CD4-positive, alpha-beta T cell treated with Interleukin-6 for 4 hours (primary cell): ENCODE measurements around the gene CBX4.

ENCODE experiments used
- DNase-seq: peaks from one replicate; pipeline ENCODE4 v3.0.0-alpha.2; 2020; ENCODE audit warnings: mixed read lengths

CBX4 gene

DNA sequence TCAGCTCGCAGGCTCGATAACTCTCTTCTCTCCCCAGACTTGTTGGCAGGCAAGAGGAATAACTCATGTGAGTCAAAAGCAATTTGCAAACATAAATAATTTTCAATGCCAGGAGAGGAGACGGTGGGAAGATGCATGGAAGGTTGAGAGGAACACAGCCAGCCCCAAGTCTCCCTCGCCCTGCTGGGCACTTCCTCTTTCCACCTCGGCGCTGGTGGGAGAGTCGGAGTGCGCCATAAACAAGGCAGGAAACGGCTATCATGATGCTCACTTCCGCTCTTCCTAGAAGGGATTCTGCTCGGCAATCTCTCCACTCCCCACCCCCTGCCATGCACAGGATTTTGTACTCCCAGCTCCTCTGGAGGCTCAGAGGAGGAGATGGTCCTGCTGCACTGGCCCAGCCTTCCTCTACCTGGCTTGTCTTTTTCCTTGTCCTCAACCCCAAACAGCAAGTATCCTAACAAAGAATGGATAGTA, 13.0 kb downstream of the CBX4 start:
- no peak for DNase-seq

GRCh38 chr17:79825580-79825921, 13.7 kb downstream of the CBX4 start:
- no peak for DNase-seq

- DNase-seq = no peak
Observed at GRCh38 chr17:79824893-79825579, 14.2 kb downstream of the CBX4 start.

DNA sequence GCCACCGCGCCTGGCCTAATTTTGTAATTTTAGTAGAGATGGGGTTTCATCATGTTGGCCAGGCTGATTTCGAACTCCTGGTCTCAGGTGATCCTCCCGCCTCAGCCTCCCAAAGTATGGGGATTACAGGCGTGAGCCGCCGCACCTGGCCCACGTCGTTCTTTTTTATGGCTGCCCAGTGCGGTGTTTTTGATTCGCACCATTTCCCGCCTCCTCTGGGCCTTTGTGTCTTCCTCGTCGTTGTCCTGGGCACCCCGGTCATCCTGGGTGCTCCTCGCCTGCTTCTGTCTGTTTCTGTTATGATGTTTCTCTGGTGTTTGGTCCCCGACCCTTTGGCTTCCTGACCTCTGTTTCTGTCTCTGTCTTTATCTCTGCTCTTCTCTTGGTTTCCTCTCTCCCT, 15.0 kb downstream of the CBX4 start:
- no peak for DNase-seq

DNA sequence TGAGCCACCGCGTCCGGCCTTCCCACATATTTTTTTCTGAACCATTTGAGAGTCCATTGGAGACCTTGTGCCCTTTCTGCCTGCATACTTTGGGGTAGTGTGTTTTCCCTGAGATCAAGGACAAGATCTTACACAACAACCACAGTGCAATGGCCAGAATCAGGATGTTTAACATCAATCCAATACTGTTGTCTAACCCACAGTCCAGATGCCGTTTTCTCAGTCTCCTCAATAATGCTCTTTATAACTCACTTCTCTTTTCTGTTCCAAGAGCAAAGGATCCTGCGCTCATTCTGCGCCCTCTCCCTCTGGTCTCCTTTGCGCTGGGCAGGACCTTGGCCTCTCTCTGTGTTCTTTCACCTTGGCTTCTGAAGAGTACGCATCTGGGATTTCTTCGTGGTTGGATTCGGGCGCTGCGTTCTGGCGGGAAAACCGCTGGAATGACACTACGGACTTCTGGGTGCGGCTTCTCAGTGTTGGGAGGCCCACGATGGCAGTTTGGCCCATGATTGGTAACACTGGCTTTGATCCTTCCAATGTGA, 16.6 kb downstream of the CBX4 start:
- no peak for DNase-seq

GRCh38 chr17:79821331-79822095, 17.7 kb downstream of the CBX4 start:
- DNase-seq = no peak

DNA sequence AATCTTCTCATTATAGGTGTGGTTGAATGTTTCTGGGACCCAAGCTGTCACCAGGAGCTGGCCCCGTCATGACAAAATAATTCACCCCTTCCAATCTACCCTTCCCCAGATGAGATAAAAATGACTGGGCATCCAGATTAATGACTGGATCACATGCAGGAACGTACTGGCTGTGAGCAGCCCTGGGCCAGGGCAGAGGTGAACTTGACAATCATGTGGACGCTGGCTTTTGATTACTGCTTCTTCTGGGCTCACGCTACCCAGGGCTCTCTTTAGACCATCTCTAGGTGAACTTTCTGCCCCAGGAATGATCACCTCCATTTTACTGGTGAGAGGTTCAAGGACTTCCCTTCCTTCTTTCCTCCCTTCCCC, 18.3 kb downstream of the CBX4 start:
- DNase-seq = no peak

GRCh38 chr17:79819534-79820276, 19.5 kb downstream of the CBX4 start:
- no peak for DNase-seq

- no peak for DNase-seq
Observed at GRCh38 chr17:79819085-79819484, 20.2 kb downstream of the CBX4 start.

DNA sequence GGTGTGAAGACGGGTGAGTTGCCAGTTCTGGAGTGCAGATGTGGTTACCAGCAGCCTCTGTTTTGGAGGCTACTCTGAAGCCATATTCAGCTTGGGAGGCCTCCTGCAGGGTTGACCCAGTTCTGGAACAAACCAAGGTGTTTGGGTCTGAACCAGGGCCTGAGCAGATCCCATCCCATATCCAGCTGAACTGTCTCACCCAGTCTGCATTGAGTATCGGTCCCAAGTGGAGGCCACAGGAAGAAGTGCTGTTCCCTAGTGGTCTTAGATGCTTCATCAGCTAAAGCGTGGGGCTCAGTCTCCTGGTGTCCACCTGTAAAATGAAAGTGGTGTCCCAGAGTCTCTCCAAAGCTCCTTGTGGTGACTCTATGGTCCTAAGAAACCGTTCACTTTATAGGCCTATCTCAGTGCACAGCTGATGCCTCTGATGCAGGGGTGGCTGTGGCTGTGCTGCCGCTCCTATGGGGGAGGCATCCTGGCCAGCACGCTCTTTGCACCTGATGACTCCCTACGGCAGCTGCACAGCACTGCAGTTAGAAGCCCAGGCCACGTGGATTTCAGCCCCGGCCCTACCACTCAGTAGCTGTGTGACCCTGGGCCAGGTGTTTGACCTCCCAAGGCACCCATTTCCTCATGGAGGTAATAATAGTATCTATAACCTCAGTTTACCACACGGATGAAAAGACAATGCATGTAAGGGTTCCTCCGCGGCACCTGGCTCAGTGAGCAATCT, 21.0 kb downstream of the CBX4 start:
- no peak for DNase-seq

- no peak for DNase-seq
Observed at GRCh38 chr17:79815836-79816461, 23.3 kb downstream of the CBX4 start.

DNA sequence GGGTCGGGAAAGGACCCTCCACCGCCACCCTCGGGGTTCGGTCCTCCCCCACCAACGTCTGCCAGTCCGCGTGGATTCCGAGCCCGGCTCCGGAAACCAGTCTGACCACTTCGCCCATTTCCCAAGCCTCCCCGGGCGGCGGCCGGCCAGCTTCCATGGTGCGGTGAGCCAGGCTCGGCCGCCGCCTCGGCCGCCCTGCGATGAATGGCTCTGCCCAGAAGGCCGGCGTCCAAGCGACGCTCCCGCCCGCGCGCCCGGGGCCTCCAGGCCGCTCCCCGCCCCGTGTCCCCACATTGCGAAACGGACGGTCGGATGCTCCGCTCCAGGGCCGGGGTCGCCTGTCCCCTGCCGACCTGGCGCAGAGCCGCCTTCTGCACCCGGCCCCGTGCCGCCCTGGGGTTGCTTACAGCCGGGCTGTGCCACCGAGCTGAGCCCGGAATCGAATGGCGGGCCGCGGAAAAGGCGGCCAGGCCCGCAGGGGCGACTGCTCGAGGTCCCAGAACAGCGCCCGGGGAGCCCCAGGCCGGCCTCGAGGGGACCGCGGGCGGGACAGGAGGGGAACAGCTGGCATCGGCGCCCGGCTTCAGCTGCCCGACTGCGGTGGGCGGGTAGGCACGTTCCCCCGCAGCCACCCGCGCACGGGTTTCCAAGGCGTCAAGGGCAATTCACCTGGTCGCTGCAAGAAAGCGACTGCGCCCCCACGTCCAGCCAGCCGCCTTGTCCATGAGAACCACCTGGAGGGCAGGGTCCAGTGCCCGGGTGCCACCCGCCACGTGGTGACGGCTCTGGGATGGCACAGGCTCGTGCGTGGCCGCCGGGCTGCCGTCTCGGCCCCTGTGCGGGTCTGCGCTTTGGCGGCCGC, 24.0 kb downstream of the CBX4 start:
- DNase-seq = no peak

GRCh38 chr17:79814127-79814973, 24.9 kb downstream of the CBX4 start:
- DNase-seq = no peak

- DNase-seq = no peak
Observed at GRCh38 chr17:79813297-79814126, 25.7 kb downstream of the CBX4 start.

- no peak for DNase-seq
Observed at GRCh38 chr17:79812353-79813258, 26.6 kb downstream of the CBX4 start.

DNA sequence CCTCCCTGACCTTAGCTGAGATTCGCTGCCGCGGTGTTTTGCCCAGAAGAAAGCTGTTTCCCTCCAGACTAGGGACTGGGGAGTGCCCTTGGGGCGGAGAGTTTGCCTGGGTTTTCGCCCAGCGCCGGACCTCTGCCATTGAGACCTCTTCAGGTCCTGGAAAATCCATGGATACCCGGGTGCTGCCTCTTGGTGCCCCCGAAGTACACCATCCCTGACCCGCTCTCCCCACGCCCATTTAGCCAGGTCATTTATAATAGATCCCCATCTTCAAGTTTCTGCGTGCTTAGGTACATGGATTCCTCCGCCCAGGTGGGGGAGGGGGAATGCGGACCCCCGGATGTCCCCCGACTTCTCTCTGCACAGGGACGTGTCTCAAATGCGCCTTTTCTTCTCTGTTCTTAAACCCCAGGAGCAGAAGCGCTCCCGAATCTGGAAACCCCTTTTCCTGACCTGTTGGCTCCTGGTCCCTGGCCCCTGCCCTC, 27.3 kb downstream of the CBX4 start:
- no peak for DNase-seq

DNA sequence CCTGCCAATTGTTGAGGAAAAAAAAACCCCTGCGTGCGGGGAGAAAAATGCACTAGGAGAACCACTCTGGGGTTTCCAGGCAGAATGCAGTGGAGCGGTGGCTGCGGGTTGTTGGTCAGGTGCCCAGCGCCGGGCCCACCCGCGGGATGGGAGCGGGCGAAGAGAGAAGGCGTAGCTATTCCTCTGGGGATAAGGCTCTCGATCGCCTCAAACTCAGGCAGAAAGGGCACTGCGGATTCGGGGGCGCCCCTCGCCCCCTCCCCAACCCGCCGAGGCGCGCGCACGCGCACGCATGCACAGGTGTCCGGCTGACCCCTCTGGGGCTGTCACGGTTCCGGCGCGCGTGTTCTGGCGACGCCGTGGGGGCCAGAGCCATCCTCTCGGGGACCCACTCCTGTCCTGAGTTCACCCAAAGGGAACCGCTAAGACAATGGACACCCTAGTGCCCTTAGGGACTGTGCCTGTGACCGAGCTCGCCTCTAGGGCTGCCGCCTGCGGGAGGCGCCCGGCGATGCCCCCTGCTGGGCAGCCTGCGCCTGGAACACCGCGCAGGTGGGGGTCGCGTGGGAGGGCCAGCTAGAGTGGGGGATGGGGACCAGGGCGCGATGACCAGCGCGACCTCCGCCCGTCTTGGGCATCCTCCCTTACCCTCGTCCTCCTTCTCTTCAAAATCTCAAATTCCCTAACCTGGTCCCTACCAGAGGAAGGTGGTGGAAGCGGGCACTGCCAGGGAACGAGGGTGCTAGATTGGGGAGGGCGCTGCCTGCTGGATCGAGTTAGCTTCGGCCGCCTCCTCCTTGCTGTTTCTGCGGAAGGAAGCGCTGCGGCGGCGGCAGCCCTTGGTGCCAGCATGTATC, 28.0 kb downstream of the CBX4 start:
- DNase-seq = peak; percentile 46
